ENCODE measurements around the gene JCHAIN.
A peak's percentile ranks its signal among the peaks of the same experiment; 100 is the strongest.
"Not testable (repeated sequence)": the region's sequence is repeated elsewhere in the genome, so short reads cannot be mapped to it uniquely, and the experiment has no call there.

The JCHAIN gene

GRCh38 chr4:70651864-70652506 lies 14.3 kb downstream of the JCHAIN start:
- peak; percentile 38 for DNase-seq (ENCODE audit: low spot score)
- TF ChIP-seq CTCF (conservative IDR thresholded peaks at IDR 0.05; ENCODE audit: low read depth) = peak; percentile 53
- CTCF ChIA-PET = interaction anchor here (0.5 to 0.9 kb wide), 11 partner anchors 12 to 350 kb away, joined by 3 to 7 read pairs (median 4); no protein-coding TSS in a partner anchor
- POLR2A ChIA-PET (ENCODE audit: low non-redundant PET) = no interaction called here
- no peak overlapping the region for H3K27ac ChIP-seq

GRCh38 chr4:70650741-70651140 lies 15.6 kb downstream of the JCHAIN start:
- H3K27ac ChIP-seq; POLR2A ChIA-PET (ENCODE audit: low non-redundant PET); DNase-seq (ENCODE audit: low spot score); CTCF ChIA-PET: not testable (repeated sequence)

GRCh38 chr4:70640192-70640591 lies 26.1 kb downstream of the JCHAIN start:
- ChIA-PET POLR2A (ENCODE audit: low non-redundant PET) (no interaction called here), CTCF (interaction anchor here (0.7 kb wide), 1 partner anchor 25 kb away, joined by 6 read pairs; no protein-coding TSS in a partner anchor)
- H3K27ac ChIP-seq = no peak overlapping the region
- no peak for DNase-seq (ENCODE audit: low spot score)
- no peak for TF ChIP-seq CTCF (conservative IDR thresholded peaks at IDR 0.05; ENCODE audit: low read depth)

- no peak overlapping the region for H3K27ac ChIP-seq
- TF ChIP-seq CTCF (conservative IDR thresholded peaks at IDR 0.05; ENCODE audit: low read depth) = no peak
- ChIA-PET CTCF (interaction anchor here (0.7 kb wide), 1 partner anchor 1785 kb away, joined by 3 read pairs; no protein-coding TSS in a partner anchor), POLR2A (ENCODE audit: low non-redundant PET) (no interaction called here)
- no peak for DNase-seq (ENCODE audit: low spot score)
Measured at GRCh38 chr4:70637239-70637913, 28.9 kb downstream of the JCHAIN start.

GRCh38 chr4:70634482-70634881 lies 31.8 kb downstream of the JCHAIN start:
- POLR2A ChIA-PET (ENCODE audit: low non-redundant PET) = no interaction called here
- CTCF ChIA-PET = interaction anchor here (0.6 kb wide), 1 partner anchor 256 kb away, joined by 3 read pairs; no protein-coding TSS in a partner anchor
- no peak for TF ChIP-seq CTCF (conservative IDR thresholded peaks at IDR 0.05; ENCODE audit: low read depth)
- no peak overlapping the region for H3K27ac ChIP-seq
- no peak for DNase-seq (ENCODE audit: low spot score)

- H3K27ac ChIP-seq = no peak overlapping the region
- POLR2A ChIA-PET (ENCODE audit: low non-redundant PET) = no interaction called here
- DNase-seq (ENCODE audit: low spot score) = peak; percentile 64
- TF ChIP-seq CTCF (conservative IDR thresholded peaks at IDR 0.05; ENCODE audit: low read depth) = no peak
- CTCF ChIA-PET = interaction anchor here (0.6 kb wide), 1 partner anchor 1959 kb away, joined by 3 read pairs; no protein-coding TSS in a partner anchor
Measured at GRCh38 chr4:70632028-70632427, 34.3 kb downstream of the JCHAIN start.

GRCh38 chr4:70630162-70630561 lies 36.1 kb downstream of the JCHAIN start:
- no peak for DNase-seq (ENCODE audit: low spot score)
- CTCF ChIA-PET = interaction anchor here (0.6 to 0.7 kb wide), 2 partner anchors 1106 to 1973 kb away, joined by 3 to 5 read pairs; no protein-coding TSS in a partner anchor
- no peak for TF ChIP-seq CTCF (conservative IDR thresholded peaks at IDR 0.05; ENCODE audit: low read depth)
- POLR2A ChIA-PET (ENCODE audit: low non-redundant PET) = no interaction called here
- no peak overlapping the region for H3K27ac ChIP-seq
